ENCODE measurements around the gene RRAS.
A peak's percentile ranks its signal among the peaks of the same experiment; 100 is the strongest.

RRAS gene

GRCh38 chr19:49593233-49594113 is 46.5 kb downstream of the RRAS start:
- peak; percentile 11 for DNase-seq

DNA sequence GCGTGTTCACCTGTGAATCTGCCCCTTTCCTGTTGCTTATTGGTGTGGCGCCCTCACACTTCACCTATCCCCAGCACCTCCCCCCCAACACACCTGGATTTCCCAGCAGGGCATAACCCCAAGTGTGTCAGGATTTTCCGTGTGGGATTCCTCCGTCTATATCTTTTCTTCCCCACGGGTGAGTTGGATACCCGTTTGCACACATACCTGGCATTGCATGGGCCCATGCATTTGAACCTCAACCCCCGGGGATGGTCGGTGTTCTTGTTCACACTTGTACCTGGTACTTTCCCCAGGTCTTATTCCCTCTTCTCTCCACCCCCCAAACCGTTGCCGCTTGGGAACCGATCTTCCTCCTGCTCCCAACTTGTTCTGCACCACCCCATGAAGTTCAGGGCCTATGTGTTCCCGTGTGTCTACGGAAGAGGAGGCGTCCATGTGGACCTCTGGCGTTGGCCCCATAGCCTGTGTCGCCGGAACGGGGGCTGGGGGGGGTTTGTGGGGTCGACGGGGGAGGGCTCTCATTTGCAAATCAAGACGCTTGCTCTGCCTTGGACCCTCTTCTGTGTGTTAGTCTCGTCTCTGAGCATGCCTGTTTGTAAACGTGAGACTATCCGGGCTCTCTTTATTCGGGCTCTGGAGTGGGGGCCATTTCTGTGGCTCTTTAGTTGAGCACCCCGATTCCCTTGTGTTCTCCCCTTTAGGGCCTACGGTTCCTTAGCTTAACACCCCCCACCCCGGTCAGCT is 47.3 kb downstream of the RRAS start:
- DNase-seq: no peak

GRCh38 chr19:49591731-49592485 is 48.0 kb downstream of the RRAS start:
- no peak for DNase-seq

DNA sequence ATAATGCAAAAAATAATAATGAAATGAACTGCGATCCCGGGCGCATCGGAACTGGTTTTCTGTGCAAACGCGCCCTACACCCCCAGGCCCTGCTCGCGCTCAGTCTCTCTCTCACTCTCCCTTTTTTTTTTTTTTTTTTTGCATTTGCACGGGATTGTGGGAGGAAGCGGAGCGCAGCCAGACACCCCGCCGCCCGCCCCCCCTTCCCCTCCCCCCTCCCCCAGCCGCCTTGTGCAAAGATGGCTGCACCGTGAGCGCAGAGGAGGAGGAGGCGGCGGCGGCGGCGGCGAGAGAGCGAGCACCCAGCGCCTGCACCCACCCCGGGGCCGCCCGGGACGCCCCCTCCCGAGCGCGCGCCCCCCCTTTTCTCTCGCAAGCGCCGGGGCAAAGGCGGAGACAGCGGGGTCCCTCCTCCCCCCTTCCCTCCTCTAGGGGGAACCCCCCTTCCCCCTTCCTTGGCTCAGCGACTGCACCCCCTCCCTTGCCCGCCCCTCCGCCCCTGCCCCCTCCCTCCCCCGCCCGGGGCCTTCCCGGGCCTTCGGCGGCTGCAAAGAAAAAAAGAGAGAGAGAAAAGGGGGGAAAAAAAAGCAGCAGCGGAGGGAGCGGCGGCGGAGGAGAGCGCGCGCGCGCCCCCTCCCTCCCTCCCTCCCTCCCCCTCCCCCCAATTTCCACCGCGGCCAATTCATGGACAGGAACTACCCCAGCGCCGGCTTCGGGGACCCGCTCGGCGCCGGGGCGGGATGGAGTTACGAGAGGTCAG is 48.8 kb downstream of the RRAS start, which contains the start of gene PRR12:
PRR12 (plus strand) TSS at position 212 of the 760 bp plus-strand sequence; CDS start at position 685, 473 bp downstream.
- no peak for DNase-seq

GRCh38 chr19:49590071-49590970 is 49.6 kb downstream of the RRAS start:
- peak; percentile 89 for DNase-seq

GRCh38 chr19:49589502-49589905 is 50.4 kb downstream of the RRAS start:
- DNase-seq: no peak

DNA sequence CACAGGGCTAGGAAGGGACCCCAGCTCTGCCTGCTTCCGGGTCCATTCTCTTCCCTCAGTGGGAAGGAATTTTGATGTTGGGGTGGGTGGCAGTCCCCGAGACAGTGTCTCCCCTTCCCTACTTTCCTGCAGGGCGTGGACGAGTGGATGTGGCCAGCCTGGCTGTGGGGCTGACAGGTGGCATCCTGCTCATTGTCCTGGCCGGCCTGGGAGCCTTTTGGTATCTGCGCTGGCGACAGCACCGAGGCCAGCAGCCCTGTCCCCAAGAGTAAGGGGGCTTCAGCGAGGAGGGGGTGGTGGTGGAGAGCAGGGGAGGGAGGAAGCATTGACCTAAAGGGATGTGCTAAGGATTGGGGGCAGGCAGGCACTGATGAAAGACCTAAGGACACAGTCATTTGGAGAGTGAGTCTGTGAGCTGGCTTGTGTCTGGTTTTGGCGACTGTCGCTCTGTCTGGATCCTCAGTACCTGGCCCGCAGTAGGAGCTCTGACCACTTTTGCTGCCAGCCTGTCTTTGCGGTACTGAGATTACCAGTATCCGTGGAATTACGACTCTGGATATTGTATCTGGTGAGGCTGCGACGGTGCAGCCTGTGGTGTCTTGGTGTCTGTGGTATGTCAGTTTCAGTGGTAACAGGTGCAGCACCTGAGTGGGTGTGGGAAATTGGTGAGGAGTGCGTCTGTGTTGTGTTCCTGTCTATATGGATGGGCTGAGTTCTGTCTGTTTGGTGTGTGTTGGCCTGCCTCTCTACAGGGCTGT is 51.4 kb downstream of the RRAS start:
- no peak for DNase-seq

DNA sequence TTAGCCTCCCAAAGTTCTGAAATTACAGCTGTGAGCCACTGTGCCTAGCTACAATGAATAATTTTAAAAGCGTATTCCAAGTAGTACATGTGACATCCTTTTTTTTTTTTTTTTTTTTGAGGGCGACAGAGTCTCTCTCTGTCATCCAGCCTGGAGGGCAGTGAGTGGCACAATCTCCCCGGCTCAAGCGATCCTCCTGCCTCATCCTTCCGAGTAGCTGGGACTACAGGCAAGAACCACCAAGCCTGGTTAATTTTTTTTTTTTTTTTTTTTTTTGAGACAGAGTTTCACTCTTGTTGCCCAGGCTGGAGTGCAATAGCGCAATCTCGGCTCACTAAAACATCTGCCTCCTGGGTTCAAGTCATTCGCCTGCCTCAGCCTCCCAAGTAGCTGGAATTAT is 52.7 kb downstream of the RRAS start:
- DNase-seq: no peak

All from SIG-M5 (cell line).